NT2/D1 (cell line): ENCODE data around the gene TRABD2B.

Source experiments
- SUZ12 ChIP-seq: IDR thresholded peaks from 2 replicates; pipeline ENCODE4 v1.6.1; 2011; ENCODE audit not compliant: insufficient read length, insufficient read depth; ENCODE audit errors: extremely low read depth
- YY1 ChIP-seq: IDR thresholded peaks from 2 replicates; pipeline ENCODE4 v1.6.1; 2011; ENCODE audit not compliant: insufficient read length, insufficient read depth
- ZNF274 ChIP-seq: IDR thresholded peaks from 2 replicates; pipeline ENCODE4 v1.6.1; 2011; ENCODE audit warnings: mild to moderate bottlenecking, low read depth, low read length

GRCh38 chr1:47978486-47978885 is 18.7 kb downstream of the TRABD2B start:
- TF ChIP-seq YY1 (no peak), SUZ12 (no peak), ZNF274 (no peak)
